Measurements from ENCODE around the gene ENO2.
A peak's percentile ranks its signal among the peaks of the same experiment; 100 is the strongest.

ENO2 gene

DNA sequence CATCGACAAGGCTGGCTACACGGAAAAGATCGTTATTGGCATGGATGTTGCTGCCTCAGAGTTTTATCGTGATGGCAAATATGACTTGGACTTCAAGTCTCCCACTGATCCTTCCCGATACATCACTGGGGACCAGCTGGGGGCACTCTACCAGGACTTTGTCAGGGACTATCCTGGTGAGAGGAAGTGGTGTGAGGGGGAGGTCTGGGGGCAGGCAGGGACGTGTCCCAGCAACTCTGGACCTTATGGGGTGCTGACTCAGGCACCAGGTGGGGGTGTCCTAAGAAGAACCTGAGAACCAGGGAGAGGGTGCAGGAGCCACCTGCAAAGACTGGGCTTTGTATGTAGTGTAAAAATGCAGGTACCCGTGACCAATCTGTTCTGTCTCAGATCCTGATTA is 5.2 kb downstream of the ENO2 start:
- DNase-seq: no peak
- WGBS (ENCODE audit: insufficient coverage): 100% methylated on average over 2 of the region's 7 CpGs
- no peak overlapping the region for H3K4me3 ChIP-seq (ENCODE audit: control insufficient read depth in 1 of 7, extremely low read depth in 1 of 7, insufficient read depth in 4 of 7, low read depth in 2 of 7, low read length in 6 of 7)
- H3K27me3 ChIP-seq (replicated peaks in 2 of 5; ENCODE audit: control insufficient read depth in 4 of 5, insufficient read depth in 5 of 5, low read length in 4 of 5): peaks cover 0 to 2% (median 0%) of the 10 kb centered on the region in 5 experiments
- peaks cover 0 to 39% (median 10%) of the 10 kb centered on the region in 4 experiments for H3K36me3 ChIP-seq (ENCODE audit: control insufficient read depth in 4 of 4, insufficient read depth in 4 of 4, low read length in 3 of 4)
- CTCF ChIA-PET: interaction anchor here (1.2 to 9.1 kb wide), 5 partner anchors 9 to 189 kb away, joined by 3 to 124 read pairs (median 4); partner anchors contain the start of gene C1RL
- H3K9me3 ChIP-seq (ENCODE audit: control extremely low read depth in 1 of 5, control insufficient read depth in 4 of 5, insufficient read depth in 2 of 5, low read depth in 1 of 5, low read length in 4 of 5): no peaks in the 10 kb centered on the region
- peaks cover 3 to 34% (median 23%) of the 10 kb centered on the region in 4 experiments for H3K4me1 ChIP-seq (ENCODE audit: control extremely low read depth in 1 of 4, control insufficient read depth in 4 of 4, insufficient read depth in 4 of 4, low read length in 3 of 4)
- no peak overlapping the region for H3K27ac ChIP-seq (ENCODE audit: insufficient read depth in 1 of 2, low read depth in 1 of 2, low read length in 2 of 2, poor library complexity in 1 of 2, severe bottlenecking in 2 of 2)
- POLR2A ChIA-PET: interaction anchor here (0.6 kb wide), 1 partner anchor 18 kb away, joined by 3 read pairs; no protein-coding TSS in a partner anchor

DNA sequence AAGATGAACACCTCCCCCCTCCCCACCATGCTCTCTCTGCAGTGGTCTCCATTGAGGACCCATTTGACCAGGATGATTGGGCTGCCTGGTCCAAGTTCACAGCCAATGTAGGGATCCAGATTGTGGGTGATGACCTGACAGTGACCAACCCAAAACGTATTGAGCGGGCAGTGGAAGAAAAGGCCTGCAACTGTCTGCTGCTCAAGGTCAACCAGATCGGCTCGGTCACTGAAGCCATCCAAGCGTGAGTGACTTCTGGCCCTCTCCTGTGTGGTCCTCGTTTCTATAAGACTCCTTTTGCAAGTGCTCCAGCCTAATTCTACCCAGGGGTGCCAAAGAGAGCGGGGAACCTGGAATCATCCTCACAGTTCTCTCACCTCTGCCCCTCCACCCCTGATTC is 7.2 kb downstream of the ENO2 start:
- Histone ChIP-seq H3K36me3 (ENCODE audit: control insufficient read depth in 4 of 4, insufficient read depth in 4 of 4, low read length in 3 of 4) (peaks cover 0 to 35% (median 10%) of the 10 kb centered on the region in 4 experiments), H3K4me1 (ENCODE audit: control extremely low read depth in 1 of 4, control insufficient read depth in 4 of 4, insufficient read depth in 4 of 4, low read length in 3 of 4) (peaks cover 5 to 44% (median 31%) of the 10 kb centered on the region in 4 experiments), H3K27ac (ENCODE audit: insufficient read depth in 1 of 2, low read depth in 1 of 2, low read length in 2 of 2, poor library complexity in 1 of 2, severe bottlenecking in 2 of 2) (no peak overlapping the region), H3K27me3 (replicated peaks in 2 of 5; ENCODE audit: control insufficient read depth in 4 of 5, insufficient read depth in 5 of 5, low read length in 4 of 5) (no peaks in the 10 kb centered on the region), H3K9me3 (ENCODE audit: control extremely low read depth in 1 of 5, control insufficient read depth in 4 of 5, insufficient read depth in 2 of 5, low read depth in 1 of 5, low read length in 4 of 5) (no peaks in the 10 kb centered on the region), H3K4me3 (ENCODE audit: control insufficient read depth in 1 of 7, extremely low read depth in 1 of 7, insufficient read depth in 4 of 7, low read depth in 2 of 7, low read length in 6 of 7) (no peak overlapping the region)
- no peak for DNase-seq
- ChIA-PET CTCF (interaction anchor here (0.7 to 9.1 kb wide), 7 partner anchors 9 to 49 kb away, joined by 3 to 124 read pairs (median 5); partner anchors contain the start of genes C12orf57, RNU7-1 and SPSB2), POLR2A (no interaction called here)
- 99% methylated on average over 7 of the region's 7 CpGs for WGBS (ENCODE audit: insufficient coverage)

DNA sequence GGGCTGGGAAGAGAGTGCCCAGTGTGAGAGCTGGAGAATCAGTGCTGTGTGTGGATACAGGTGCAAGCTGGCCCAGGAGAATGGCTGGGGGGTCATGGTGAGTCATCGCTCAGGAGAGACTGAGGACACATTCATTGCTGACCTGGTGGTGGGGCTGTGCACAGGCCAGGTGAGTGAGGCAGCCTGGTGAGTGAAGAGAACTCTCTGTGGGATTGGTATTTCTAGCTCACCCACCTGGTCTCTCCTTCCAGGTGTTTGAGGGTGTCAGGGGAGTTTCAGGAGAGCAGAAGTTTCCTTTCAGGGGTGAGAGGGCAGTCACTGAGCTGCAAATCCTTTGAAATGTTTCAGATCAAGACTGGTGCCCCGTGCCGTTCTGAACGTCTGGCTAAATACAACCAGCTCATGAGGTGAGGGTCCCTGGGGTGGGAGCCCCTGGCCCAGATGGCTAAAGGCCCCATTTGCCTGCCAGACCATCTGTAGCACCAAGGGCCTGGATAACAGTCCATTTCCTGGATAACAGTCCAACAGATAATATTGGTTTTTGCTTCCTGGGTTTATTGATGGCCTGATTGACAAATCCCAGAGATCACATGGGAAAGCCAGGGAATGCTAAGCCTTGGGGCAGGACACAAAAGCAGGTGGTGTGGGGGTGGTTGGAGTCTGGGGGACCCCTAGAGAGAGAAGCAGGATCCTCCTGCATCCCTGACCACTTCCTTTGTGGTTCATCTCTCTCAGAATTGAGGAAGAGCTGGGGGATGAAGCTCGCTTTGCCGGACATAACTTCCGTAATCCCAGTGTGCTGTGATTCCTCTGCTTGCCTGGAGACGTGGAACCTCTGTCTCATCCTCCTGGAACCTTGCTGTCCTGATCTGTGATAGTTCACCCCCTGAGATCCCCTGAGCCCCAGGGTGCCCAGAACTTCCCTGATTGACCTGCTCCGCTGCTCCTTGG is 7.9 kb downstream of the ENO2 start:
- Histone ChIP-seq H3K9me3 (ENCODE audit: control extremely low read depth in 1 of 5, control insufficient read depth in 4 of 5, insufficient read depth in 2 of 5, low read depth in 1 of 5, low read length in 4 of 5) (no peaks in the 10 kb centered on the region), H3K27me3 (replicated peaks in 2 of 5; ENCODE audit: control insufficient read depth in 4 of 5, insufficient read depth in 5 of 5, low read length in 4 of 5) (no peaks in the 10 kb centered on the region), H3K27ac (ENCODE audit: insufficient read depth in 1 of 2, low read depth in 1 of 2, low read length in 2 of 2, poor library complexity in 1 of 2, severe bottlenecking in 2 of 2) (peak overlapping the region in 1 of 2 experiments; percentile 3), H3K4me3 (ENCODE audit: control insufficient read depth in 1 of 7, extremely low read depth in 1 of 7, insufficient read depth in 4 of 7, low read depth in 2 of 7, low read length in 6 of 7) (no peak overlapping the region), H3K4me1 (ENCODE audit: control extremely low read depth in 1 of 4, control insufficient read depth in 4 of 4, insufficient read depth in 4 of 4, low read length in 3 of 4) (peaks cover 5 to 52% (median 38%) of the 10 kb centered on the region in 4 experiments), H3K36me3 (ENCODE audit: control insufficient read depth in 4 of 4, insufficient read depth in 4 of 4, low read length in 3 of 4) (peaks cover 0 to 28% (median 7%) of the 10 kb centered on the region in 4 experiments)
- ChIA-PET POLR2A (no interaction called here), CTCF (interaction anchor here (0.7 to 9.1 kb wide), 9 partner anchors 9 to 50 kb away, joined by 3 to 124 read pairs (median 4); partner anchors contain the start of genes C12orf57, RNU7-1 and SPSB2)
- WGBS (ENCODE audit: insufficient coverage): 69% methylated on average over 9 of the region's 9 CpGs
- no peak for DNase-seq

DNA sequence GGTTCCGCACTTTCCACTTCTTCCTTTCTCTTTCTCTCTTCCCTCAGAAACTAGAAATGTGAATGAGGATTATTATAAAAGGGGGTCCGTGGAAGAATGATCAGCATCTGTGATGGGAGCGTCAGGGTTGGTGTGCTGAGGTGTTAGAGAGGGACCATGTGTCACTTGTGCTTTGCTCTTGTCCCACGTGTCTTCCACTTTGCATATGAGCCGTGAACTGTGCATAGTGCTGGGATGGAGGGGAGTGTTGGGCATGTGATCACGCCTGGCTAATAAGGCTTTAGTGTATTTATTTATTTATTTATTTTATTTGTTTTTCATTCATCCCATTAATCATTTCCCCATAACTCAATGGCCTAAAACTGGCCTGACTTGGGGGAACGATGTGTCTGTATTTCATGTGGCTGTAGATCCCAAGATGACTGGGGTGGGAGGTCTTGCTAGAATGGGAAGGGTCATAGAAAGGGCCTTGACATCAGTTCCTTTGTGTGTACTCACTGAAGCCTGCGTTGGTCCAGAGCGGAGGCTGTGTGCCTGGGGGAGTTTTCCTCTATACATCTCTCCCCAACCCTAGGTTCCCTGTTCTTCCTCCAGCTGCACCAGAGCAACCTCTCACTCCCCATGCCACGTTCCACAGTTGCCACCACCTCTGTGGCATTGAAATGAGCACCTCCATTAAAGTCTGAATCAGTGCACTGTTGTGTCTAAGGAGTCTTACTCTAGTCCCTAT is 8.8 kb downstream of the ENO2 start:
- no peak overlapping the region for H3K27ac ChIP-seq (ENCODE audit: insufficient read depth in 1 of 2, low read depth in 1 of 2, low read length in 2 of 2, poor library complexity in 1 of 2, severe bottlenecking in 2 of 2)

DNA sequence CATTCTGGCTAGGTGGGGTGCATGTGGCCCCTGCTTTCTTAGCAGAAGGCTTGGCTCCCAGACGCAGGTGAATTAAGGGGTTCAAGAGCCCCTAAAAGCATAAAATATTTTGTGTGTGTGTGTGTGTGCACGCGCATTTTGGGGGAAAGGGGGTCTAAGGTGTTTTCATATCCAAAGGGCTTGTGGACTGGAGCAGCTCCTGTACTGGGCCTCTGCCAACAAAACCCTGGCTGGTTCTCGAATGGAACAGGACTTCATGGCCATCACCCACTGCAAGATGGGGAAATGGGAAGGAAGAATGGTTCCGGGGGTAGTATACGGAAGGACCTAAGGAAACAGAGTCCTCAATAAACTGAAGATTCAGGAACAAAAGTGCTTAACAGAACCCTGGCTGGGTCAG is 9.5 kb downstream of the ENO2 start:
- ChIA-PET POLR2A (no interaction called here), CTCF (interaction anchor here (0.7 to 9.1 kb wide), 23 partner anchors 8 to 221 kb away, joined by 3 to 124 read pairs (median 8); partner anchors contain the start of genes C12orf57, C1RL, ENO2 and LRRC23)
- WGBS (ENCODE audit: insufficient coverage): 65% methylated on average over 4 of the region's 6 CpGs
- H3K36me3 ChIP-seq (ENCODE audit: control insufficient read depth in 4 of 4, insufficient read depth in 4 of 4, low read length in 3 of 4): peaks cover 0 to 24% (median 6%) of the 10 kb centered on the region in 4 experiments
- H3K4me3 ChIP-seq (ENCODE audit: control insufficient read depth in 1 of 7, extremely low read depth in 1 of 7, insufficient read depth in 4 of 7, low read depth in 2 of 7, low read length in 6 of 7): no peak overlapping the region
- H3K27ac ChIP-seq (ENCODE audit: insufficient read depth in 1 of 2, low read depth in 1 of 2, low read length in 2 of 2, poor library complexity in 1 of 2, severe bottlenecking in 2 of 2): no peak overlapping the region
- H3K4me1 ChIP-seq (ENCODE audit: control extremely low read depth in 1 of 4, control insufficient read depth in 4 of 4, insufficient read depth in 4 of 4, low read length in 3 of 4): peaks cover 5 to 57% (median 44%) of the 10 kb centered on the region in 4 experiments
- no peaks in the 10 kb centered on the region for H3K9me3 ChIP-seq (ENCODE audit: control extremely low read depth in 1 of 5, control insufficient read depth in 4 of 5, insufficient read depth in 2 of 5, low read depth in 1 of 5, low read length in 4 of 5)
- H3K27me3 ChIP-seq (replicated peaks in 2 of 5; ENCODE audit: control insufficient read depth in 4 of 5, insufficient read depth in 5 of 5, low read length in 4 of 5): no peaks in the 10 kb centered on the region
- DNase-seq: no peak

More for the DNA sequence above, 8.8 kb downstream of the ENO2 start:
- Histone ChIP-seq H3K4me3 (ENCODE audit: control insufficient read depth in 1 of 7, extremely low read depth in 1 of 7, insufficient read depth in 4 of 7, low read depth in 2 of 7, low read length in 6 of 7) (no peak overlapping the region), H3K27me3 (replicated peaks in 2 of 5; ENCODE audit: control insufficient read depth in 4 of 5, insufficient read depth in 5 of 5, low read length in 4 of 5) (no peaks in the 10 kb centered on the region), H3K9me3 (ENCODE audit: control extremely low read depth in 1 of 5, control insufficient read depth in 4 of 5, insufficient read depth in 2 of 5, low read depth in 1 of 5, low read length in 4 of 5) (no peaks in the 10 kb centered on the region), H3K36me3 (ENCODE audit: control insufficient read depth in 4 of 4, insufficient read depth in 4 of 4, low read length in 3 of 4) (peaks cover 0 to 24% (median 6%) of the 10 kb centered on the region in 4 experiments), H3K4me1 (ENCODE audit: control extremely low read depth in 1 of 4, control insufficient read depth in 4 of 4, insufficient read depth in 4 of 4, low read length in 3 of 4) (peaks cover 5 to 53% (median 40%) of the 10 kb centered on the region in 4 experiments)
- WGBS (ENCODE audit: insufficient coverage): 80% methylated on average over 5 of the region's 10 CpGs
- POLR2A ChIA-PET: no interaction called here
- CTCF ChIA-PET: interaction anchor here (0.7 to 9.1 kb wide), 21 partner anchors 8 to 222 kb away, joined by 3 to 124 read pairs (median 9); partner anchors contain the start of genes C12orf57, C1RL, ENO2 and LRRC23
- DNase-seq: no peak

DNA sequence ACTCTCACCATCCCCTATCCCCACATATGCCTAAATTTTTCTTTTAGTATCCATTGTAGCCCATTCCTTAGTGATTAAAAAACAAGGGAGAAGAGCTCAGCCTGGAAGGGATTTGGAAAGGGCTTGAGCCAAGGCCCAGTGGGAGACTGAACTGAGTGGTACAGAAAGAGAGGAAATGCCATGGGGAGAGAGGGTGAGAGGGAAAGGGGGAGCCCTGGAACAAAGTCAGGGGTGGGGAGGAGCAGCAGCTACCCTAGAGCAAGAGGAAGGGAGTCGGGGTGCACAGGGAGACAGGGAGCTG is 10.8 kb downstream of the ENO2 start:
- CTCF ChIA-PET: interaction anchor here (0.8 to 9.1 kb wide), 24 partner anchors 8 to 188 kb away, joined by 3 to 124 read pairs (median 8); partner anchors contain the start of genes C12orf57, C1RL, ENO2 and LRRC23
- peaks cover 8 to 65% (median 54%) of the 10 kb centered on the region in 4 experiments for H3K4me1 ChIP-seq (ENCODE audit: control extremely low read depth in 1 of 4, control insufficient read depth in 4 of 4, insufficient read depth in 4 of 4, low read length in 3 of 4)
- DNase-seq: no peak
- no peaks in the 10 kb centered on the region for H3K9me3 ChIP-seq (ENCODE audit: control extremely low read depth in 1 of 5, control insufficient read depth in 4 of 5, insufficient read depth in 2 of 5, low read depth in 1 of 5, low read length in 4 of 5)
- no peaks in the 10 kb centered on the region for H3K27me3 ChIP-seq (replicated peaks in 2 of 5; ENCODE audit: control insufficient read depth in 4 of 5, insufficient read depth in 5 of 5, low read length in 4 of 5)
- WGBS (ENCODE audit: insufficient coverage): 75% methylated on average over 1 of the region's 1 CpG
- POLR2A ChIA-PET: interaction anchor here (1.2 to 1.7 kb wide), 4 partner anchors 12 to 20 kb away, joined by 3 to 15 read pairs (median 5); partner anchors contain the start of genes C12orf57 and RNU7-1
- H3K4me3 ChIP-seq (ENCODE audit: control insufficient read depth in 1 of 7, extremely low read depth in 1 of 7, insufficient read depth in 4 of 7, low read depth in 2 of 7, low read length in 6 of 7): no peak overlapping the region
- H3K27ac ChIP-seq (ENCODE audit: insufficient read depth in 1 of 2, low read depth in 1 of 2, low read length in 2 of 2, poor library complexity in 1 of 2, severe bottlenecking in 2 of 2): peak overlapping the region in 1 of 2 experiments; percentile 20
- H3K36me3 ChIP-seq (ENCODE audit: control insufficient read depth in 4 of 4, insufficient read depth in 4 of 4, low read length in 3 of 4): peaks cover 0 to 13% (median 5%) of the 10 kb centered on the region in 4 experiments

Data from common myeloid progenitor, CD34-positive (primary cell).